Breast epithelium (tissue), 4 donors: ENCODE results near the gene MMP26. TPM values are rescaled to one million over a fixed set of nuclear protein-coding genes. Genes with fewer than 3 reads are reported as not detected.

ENCODE experiments used
- DNase-seq, 2 donors: peaks; one replicate each; pipeline ENCODE4 v3.0.0-alpha.2; 2019; ENCODE audit warnings: low spot score in 2 of 2
- H3K27ac ChIP-seq, 2 donors: fragments of 200-600 bp; sonication (generic) in 1 of 2; one replicate each; pipeline ENCODE4 v1.5.1; 2016 to 2019; ENCODE audit warnings: mild to moderate bottlenecking in 1 of 2
- H3K27me3 ChIP-seq, 2 donors: fragments of 200-600 bp; sonication (generic) in 1 of 2; one replicate each; pipeline versions ENCODE4 v1.5.1 to v1.6.0; 2017 to 2019; ENCODE audit warnings: control low read depth in 1 of 2, mild to moderate bottlenecking in 1 of 2
- H3K36me3 ChIP-seq: fragments of 200-600 bp; one replicate; pipeline ENCODE4 v1.5.1; 2019
- H3K4me1 ChIP-seq, 2 donors: fragments of 200-600 bp; sonication (generic); one replicate each; pipeline ENCODE4 v1.5.1; 2016 to 2019; ENCODE audit warnings: control low read depth in 1 of 2
- H3K4me3 ChIP-seq, 3 donors: fragments of 200-600 bp; sonication (generic); 1 replicate in 2 of 3; 2 replicates in 1 of 3; pipeline ENCODE4 v1.5.1; 2016 to 2019; ENCODE audit warnings: mild to moderate bottlenecking in 3 of 3, moderate library complexity in 2 of 3
- H3K9me3 ChIP-seq, 2 donors: fragments of 200-600 bp; sonication (generic) in 1 of 2; one replicate each; pipeline ENCODE4 v1.5.1; 2016 to 2019; ENCODE audit warnings: control low read depth in 1 of 2
- POLR2A ChIP-seq: fragments of 450-650 bp; IDR thresholded peaks from one replicate; pipeline ENCODE4 v1.6.1; 2016; ENCODE audit warnings: antibody characterized with exemption, mild to moderate bottlenecking, moderate library complexity
- POLR2AphosphoS5 ChIP-seq, 3 donors: sonication (generic); formaldehyde crosslinking; IDR thresholded peaks; one replicate each; pipeline ENCODE4 v1.6.1; 2017; ENCODE audit warnings: antibody characterized with exemption in 3 of 3
- intact Hi-C: fragments of 100-400 bp; cut with DNase I; formaldehyde crosslinking; loops from one replicate; pipeline ENCODE4 v1.15.1; 2023; ENCODE audit warnings: low total_unique reads
- total RNA-seq, 3 donors: library from RNA; depleted of rRNA; stranded (reverse); fragments of >200 nt; gene quantifications; one replicate each; pipeline ENCODE4 v1.1.0, GENCODE V29; 2016
- TF ChIP-seq, protein P1 (sequence below), 3 donors: fragments of 450-650 bp; IDR thresholded peaks; one replicate each; pipeline ENCODE4 v1.5.1; 2016 to 2017; ENCODE audit warnings: antibody characterized with exemption in 3 of 3, mild to moderate bottlenecking in 3 of 3, moderate library complexity in 3 of 3

MMP26 gene
- not detected for total RNA-seq

- Histone ChIP-seq H3K27me3 (no peaks in the 10 kb centered on the region), H3K4me3 (no peak within 1 kb of the TSS), H3K4me1 (no peaks in the 10 kb centered on the region), H3K9me3 (no peaks in the 10 kb centered on the region), H3K27ac (no peak within 1 kb of the TSS), H3K36me3 (no peaks in the 10 kb centered on the region)
- no peak for DNase-seq
- intact Hi-C loops = no loop called here
- TF ChIP-seq POLR2A (no peak), POLR2AphosphoS5 (IDR thresholded peaks at IDR 0.05) (no peak)
- TF ChIP-seq, protein P1, sequence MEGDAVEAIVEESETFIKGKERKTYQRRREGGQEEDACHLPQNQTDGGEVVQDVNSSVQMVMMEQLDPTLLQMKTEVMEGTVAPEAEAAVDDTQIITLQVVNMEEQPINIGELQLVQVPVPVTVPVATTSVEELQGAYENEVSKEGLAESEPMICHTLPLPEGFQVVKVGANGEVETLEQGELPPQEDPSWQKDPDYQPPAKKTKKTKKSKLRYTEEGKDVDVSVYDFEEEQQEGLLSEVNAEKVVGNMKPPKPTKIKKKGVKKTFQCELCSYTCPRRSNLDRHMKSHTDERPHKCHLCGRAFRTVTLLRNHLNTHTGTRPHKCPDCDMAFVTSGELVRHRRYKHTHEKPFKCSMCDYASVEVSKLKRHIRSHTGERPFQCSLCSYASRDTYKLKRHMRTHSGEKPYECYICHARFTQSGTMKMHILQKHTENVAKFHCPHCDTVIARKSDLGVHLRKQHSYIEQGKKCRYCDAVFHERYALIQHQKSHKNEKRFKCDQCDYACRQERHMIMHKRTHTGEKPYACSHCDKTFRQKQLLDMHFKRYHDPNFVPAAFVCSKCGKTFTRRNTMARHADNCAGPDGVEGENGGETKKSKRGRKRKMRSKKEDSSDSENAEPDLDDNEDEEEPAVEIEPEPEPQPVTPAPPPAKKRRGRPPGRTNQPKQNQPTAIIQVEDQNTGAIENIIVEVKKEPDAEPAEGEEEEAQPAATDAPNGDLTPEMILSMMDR (IDR thresholded peaks at IDR 0.05) = no peak
These were observed at the start of gene MMP26 for GRCh38 chr11:4704054-4704789. Gene MMP26 (plus strand): TSS chr11:4704784.

- no peak overlapping the region for H3K27ac ChIP-seq
- no peaks in the 10 kb centered on the region for H3K4me1 ChIP-seq
- intact Hi-C loops = no loop called here
- no peak overlapping the region for H3K4me3 ChIP-seq
- peaks cover 0 to 6% of the 10 kb centered on the region in 2 donors for H3K27me3 ChIP-seq
- no peaks in the 10 kb centered on the region for H3K36me3 ChIP-seq
- DNase-seq = no peak
- TF ChIP-seq, protein P1 (IDR thresholded peaks at IDR 0.05) = no peak
- TF ChIP-seq POLR2A (no peak), POLR2AphosphoS5 (IDR thresholded peaks at IDR 0.05) (no peak)
- no peaks in the 10 kb centered on the region for H3K9me3 ChIP-seq
These were observed 45.7 kb upstream of the MMP26 start for GRCh38 chr11:4658629-4659445.

- DNase-seq = no peak
- Histone ChIP-seq H3K27ac (no peak overlapping the region), H3K4me3 (no peak overlapping the region), H3K27me3 (peaks cover 0 to 6% of the 10 kb centered on the region in 2 donors), H3K36me3 (no peaks in the 10 kb centered on the region), H3K4me1 (no peaks in the 10 kb centered on the region), H3K9me3 (no peaks in the 10 kb centered on the region)
- intact Hi-C loops = no loop called here
- TF ChIP-seq POLR2AphosphoS5 (IDR thresholded peaks at IDR 0.05) (no peak), POLR2A (no peak)
- TF ChIP-seq, protein P1 (IDR thresholded peaks at IDR 0.05) = no peak
These were observed 41.7 kb upstream of the MMP26 start for GRCh38 chr11:4662876-4663275.

- intact Hi-C loops = no loop called here
- TF ChIP-seq, protein P1 (IDR thresholded peaks at IDR 0.05) = no peak
- no peak for TF ChIP-seq POLR2A
- no peak for TF ChIP-seq POLR2AphosphoS5 (IDR thresholded peaks at IDR 0.05)
- Histone ChIP-seq H3K4me1 (no peaks in the 10 kb centered on the region), H3K36me3 (no peaks in the 10 kb centered on the region), H3K9me3 (no peaks in the 10 kb centered on the region), H3K27me3 (peaks cover 0 to 6% of the 10 kb centered on the region in 2 donors), H3K4me3 (no peak overlapping the region), H3K27ac (no peak overlapping the region)
- no peak for DNase-seq
These were observed 40.4 kb upstream of the MMP26 start for GRCh38 chr11:4664183-4664582.

DNA sequence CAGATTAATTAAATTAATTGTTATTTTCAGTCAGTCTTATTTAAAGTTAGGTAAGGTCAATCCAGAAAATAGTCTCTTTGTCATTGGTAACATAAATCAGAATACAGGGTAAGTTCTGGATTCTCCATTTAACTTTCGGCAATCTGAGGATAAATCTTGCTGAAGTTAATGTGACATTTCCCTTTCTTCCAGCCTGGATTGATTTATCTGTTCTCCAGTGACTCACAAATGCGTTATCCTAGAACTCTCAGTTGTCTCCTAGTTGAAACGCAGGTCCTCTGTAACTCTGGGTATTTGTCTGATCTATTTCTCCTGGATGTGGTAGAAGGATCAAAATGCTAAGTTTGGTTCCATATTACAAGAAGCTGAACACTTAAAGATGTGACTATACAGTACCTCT lies 39.8 kb upstream of the MMP26 start:
- H3K27me3 ChIP-seq = peaks cover 0 to 6% of the 10 kb centered on the region in 2 donors
- H3K27ac ChIP-seq = no peak overlapping the region
- H3K4me3 ChIP-seq = no peak overlapping the region
- TF ChIP-seq POLR2AphosphoS5 (IDR thresholded peaks at IDR 0.05) (no peak), POLR2A (no peak)
- TF ChIP-seq, protein P1 (IDR thresholded peaks at IDR 0.05) = no peak
- H3K36me3 ChIP-seq = no peaks in the 10 kb centered on the region
- H3K4me1 ChIP-seq = no peaks in the 10 kb centered on the region
- DNase-seq = no peak
- intact Hi-C loops = no loop called here
- no peaks in the 10 kb centered on the region for H3K9me3 ChIP-seq
